ENCODE results near the gene SMCR8. TPM values are rescaled to one million over a fixed set of nuclear protein-coding genes. Genes with fewer than 3 reads are reported as not detected.

Gene SMCR8
- total RNA-seq, 1 donor from 2014 or later: 20.3 TPM

- Mint-ChIP-seq H3K4me1 (ENCODE audit: low read depth, unreplicated experiment) (no peaks in the 10 kb centered on the region), H3K27me3 (ENCODE audit: low read depth, unreplicated experiment) (no peaks in the 10 kb centered on the region), H3K36me3 (ENCODE audit: low read depth, unreplicated experiment) (no peaks in the 10 kb centered on the region), H3K4me3 (ENCODE audit: unreplicated experiment) (no peak overlapping the region), H3K9me3 (ENCODE audit: unreplicated experiment) (no peaks in the 10 kb centered on the region), H3K27ac (ENCODE audit: unreplicated experiment) (no peak overlapping the region)
- Histone ChIP-seq H3K4me2 (ENCODE audit: low read length) (no peak overlapping the region), H3K27ac (ENCODE audit: low read depth, low read length) (no peak overlapping the region), H3K27me3 (ENCODE audit: insufficient read depth, low read length) (no peaks in the 10 kb centered on the region), H3K36me3 (ENCODE audit: insufficient read depth, low read length) (no peaks in the 10 kb centered on the region), H2AFZ (ENCODE audit: low read depth, low read length) (no peak overlapping the region), H3K4me1 (ENCODE audit: insufficient read depth, low read length) (peaks cover 7% of the 10 kb centered on the region), H3K9ac (ENCODE audit: low read length) (no peak overlapping the region), H3K9me3 (ENCODE audit: insufficient read depth, low read depth, low read length) (no peaks in the 10 kb centered on the region), H3K79me2 (ENCODE audit: insufficient read depth, low read length) (peaks cover 8% of the 10 kb centered on the region), H4K20me1 (ENCODE audit: insufficient read depth, low read length) (no peaks in the 10 kb centered on the region), H3K4me3 (ENCODE audit: insufficient read depth, low read depth, low read length) (no peak overlapping the region)
- DNase-seq (ENCODE audit: low read depth) (no peak), FAIRE-seq (no peak)
- TF ChIP-seq EZH2 (IDR thresholded peaks at IDR 0.05; ENCODE audit: insufficient read depth, low read length) (no peak), CTCF (IDR thresholded peaks at IDR 0.05; ENCODE audit: insufficient read depth, low read depth, low read length) (no peak)
These were observed 49.1 kb downstream of the SMCR8 start for GRCh38 chr17:18364166-18364565.

- H2AFZ ChIP-seq (ENCODE audit: low read depth, low read length): no peak overlapping the region
- H3K36me3 ChIP-seq (ENCODE audit: insufficient read depth, low read length): no peaks in the 10 kb centered on the region
- no peaks in the 10 kb centered on the region for H3K9me3 ChIP-seq (ENCODE audit: insufficient read depth, low read depth, low read length)
- no peaks in the 10 kb centered on the region for H3K4me1 ChIP-seq (ENCODE audit: insufficient read depth, low read length)
- H3K79me2 ChIP-seq (ENCODE audit: insufficient read depth, low read length): no peaks in the 10 kb centered on the region
- H3K4me3 Mint-ChIP-seq (ENCODE audit: unreplicated experiment): no peak overlapping the region
- DNase-seq (ENCODE audit: low read depth) (no peak), FAIRE-seq (no peak)
- no peaks in the 10 kb centered on the region for H3K36me3 Mint-ChIP-seq (ENCODE audit: low read depth, unreplicated experiment)
- H3K9ac ChIP-seq (ENCODE audit: low read length): no peak overlapping the region
- TF ChIP-seq CTCF (IDR thresholded peaks at IDR 0.05; ENCODE audit: insufficient read depth, low read depth, low read length): no peak
- TF ChIP-seq EZH2 (IDR thresholded peaks at IDR 0.05; ENCODE audit: insufficient read depth, low read length): no peak
- H3K9me3 Mint-ChIP-seq (ENCODE audit: unreplicated experiment): no peaks in the 10 kb centered on the region
- H3K27me3 Mint-ChIP-seq (ENCODE audit: low read depth, unreplicated experiment): peaks cover 17% of the 10 kb centered on the region
- H4K20me1 ChIP-seq (ENCODE audit: insufficient read depth, low read length): no peaks in the 10 kb centered on the region
- no peaks in the 10 kb centered on the region for H3K27me3 ChIP-seq (ENCODE audit: insufficient read depth, low read length)
- no peak overlapping the region for H3K27ac ChIP-seq (ENCODE audit: low read depth, low read length)
- no peak overlapping the region for H3K4me2 ChIP-seq (ENCODE audit: low read length)
- H3K4me1 Mint-ChIP-seq (ENCODE audit: low read depth, unreplicated experiment): no peaks in the 10 kb centered on the region
- no peak overlapping the region for H3K4me3 ChIP-seq (ENCODE audit: insufficient read depth, low read depth, low read length)
- H3K27ac Mint-ChIP-seq (ENCODE audit: unreplicated experiment): no peak overlapping the region
These were observed 53.9 kb downstream of the SMCR8 start for GRCh38 chr17:18368946-18369345.

- H3K27ac Mint-ChIP-seq (ENCODE audit: unreplicated experiment): no peak overlapping the region
- H3K9me3 Mint-ChIP-seq (ENCODE audit: unreplicated experiment): peaks cover 4% of the 10 kb centered on the region
- DNase-seq (ENCODE audit: low read depth): no peak
- no peaks in the 10 kb centered on the region for H3K4me1 Mint-ChIP-seq (ENCODE audit: low read depth, unreplicated experiment)
- Histone ChIP-seq H3K27ac (ENCODE audit: low read depth, low read length) (no peak overlapping the region), H3K4me2 (ENCODE audit: low read length) (no peak overlapping the region), H3K27me3 (ENCODE audit: insufficient read depth, low read length) (no peaks in the 10 kb centered on the region), H3K36me3 (ENCODE audit: insufficient read depth, low read length) (no peaks in the 10 kb centered on the region), H2AFZ (ENCODE audit: low read depth, low read length) (no peak overlapping the region), H3K9me3 (ENCODE audit: insufficient read depth, low read depth, low read length) (no peaks in the 10 kb centered on the region), H3K79me2 (ENCODE audit: insufficient read depth, low read length) (no peaks in the 10 kb centered on the region), H3K4me3 (ENCODE audit: insufficient read depth, low read depth, low read length) (no peak overlapping the region), H3K9ac (ENCODE audit: low read length) (no peak overlapping the region), H4K20me1 (ENCODE audit: insufficient read depth, low read length) (no peaks in the 10 kb centered on the region), H3K4me1 (ENCODE audit: insufficient read depth, low read length) (no peaks in the 10 kb centered on the region)
- no peak for FAIRE-seq
- peaks cover 17% of the 10 kb centered on the region for H3K27me3 Mint-ChIP-seq (ENCODE audit: low read depth, unreplicated experiment)
- TF ChIP-seq EZH2 (IDR thresholded peaks at IDR 0.05; ENCODE audit: insufficient read depth, low read length) (no peak), CTCF (IDR thresholded peaks at IDR 0.05; ENCODE audit: insufficient read depth, low read depth, low read length) (no peak)
- no peak overlapping the region for H3K4me3 Mint-ChIP-seq (ENCODE audit: unreplicated experiment)
- no peaks in the 10 kb centered on the region for H3K36me3 Mint-ChIP-seq (ENCODE audit: low read depth, unreplicated experiment)
These were observed 55.7 kb downstream of the SMCR8 start for GRCh38 chr17:18370761-18371160.
